ENCODE results near the gene CCDC122. TPM values are rescaled to one million over a fixed set of nuclear protein-coding genes. Genes with fewer than 3 reads are reported as not detected.

The CCDC122 gene
- total RNA-seq, 6 donors from 2014 or later, result 3.5 to 52.4 (median 4.4) TPM

DNA sequence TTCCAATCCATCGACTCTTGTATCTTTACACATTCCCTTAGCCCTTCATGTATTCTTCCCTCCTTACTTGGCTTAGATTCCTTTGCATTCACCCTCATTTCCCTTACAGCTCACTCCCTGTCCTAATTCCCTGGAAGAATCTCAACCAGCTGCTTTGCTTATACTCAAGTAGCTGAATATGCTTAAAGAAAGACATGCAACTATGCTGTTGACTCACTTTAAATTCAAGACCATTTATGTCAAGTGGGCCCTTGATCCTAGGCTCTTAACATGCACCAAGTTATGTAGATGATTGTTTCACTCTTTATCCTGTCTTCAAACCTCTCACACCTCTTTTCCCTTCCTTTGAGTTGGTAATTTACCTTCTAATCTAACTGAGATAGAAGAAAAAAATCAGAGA, 7.4 kb downstream of the CCDC122 start:
- Histone ChIP-seq H3K27ac (no peak overlapping the region), H3K27me3 (no peaks in the 10 kb centered on the region), H3K4me3 (no peak overlapping the region), H3K9me3 (no peaks in the 10 kb centered on the region), H3K36me3 (no peaks in the 10 kb centered on the region), H3K4me1 (no peaks in the 10 kb centered on the region)
- TF ChIP-seq POLR2A (IDR thresholded peaks at IDR 0.05), result no peak
- no peak for TF ChIP-seq POLR2AphosphoS5 (IDR thresholded peaks at IDR 0.05)
- TF ChIP-seq, protein P1, sequence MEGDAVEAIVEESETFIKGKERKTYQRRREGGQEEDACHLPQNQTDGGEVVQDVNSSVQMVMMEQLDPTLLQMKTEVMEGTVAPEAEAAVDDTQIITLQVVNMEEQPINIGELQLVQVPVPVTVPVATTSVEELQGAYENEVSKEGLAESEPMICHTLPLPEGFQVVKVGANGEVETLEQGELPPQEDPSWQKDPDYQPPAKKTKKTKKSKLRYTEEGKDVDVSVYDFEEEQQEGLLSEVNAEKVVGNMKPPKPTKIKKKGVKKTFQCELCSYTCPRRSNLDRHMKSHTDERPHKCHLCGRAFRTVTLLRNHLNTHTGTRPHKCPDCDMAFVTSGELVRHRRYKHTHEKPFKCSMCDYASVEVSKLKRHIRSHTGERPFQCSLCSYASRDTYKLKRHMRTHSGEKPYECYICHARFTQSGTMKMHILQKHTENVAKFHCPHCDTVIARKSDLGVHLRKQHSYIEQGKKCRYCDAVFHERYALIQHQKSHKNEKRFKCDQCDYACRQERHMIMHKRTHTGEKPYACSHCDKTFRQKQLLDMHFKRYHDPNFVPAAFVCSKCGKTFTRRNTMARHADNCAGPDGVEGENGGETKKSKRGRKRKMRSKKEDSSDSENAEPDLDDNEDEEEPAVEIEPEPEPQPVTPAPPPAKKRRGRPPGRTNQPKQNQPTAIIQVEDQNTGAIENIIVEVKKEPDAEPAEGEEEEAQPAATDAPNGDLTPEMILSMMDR (IDR thresholded peaks at IDR 0.05), result no peak
- TF ChIP-seq EP300 (IDR thresholded peaks at IDR 0.05), result no peak
- ATAC-seq (ENCODE audit: low FRiP score in 2 of 2) (no peak), DNase-seq (no peak)
- 72 to 83% methylated on average over 1 of the region's 1 CpG for WGBS, 2 donors

DNA sequence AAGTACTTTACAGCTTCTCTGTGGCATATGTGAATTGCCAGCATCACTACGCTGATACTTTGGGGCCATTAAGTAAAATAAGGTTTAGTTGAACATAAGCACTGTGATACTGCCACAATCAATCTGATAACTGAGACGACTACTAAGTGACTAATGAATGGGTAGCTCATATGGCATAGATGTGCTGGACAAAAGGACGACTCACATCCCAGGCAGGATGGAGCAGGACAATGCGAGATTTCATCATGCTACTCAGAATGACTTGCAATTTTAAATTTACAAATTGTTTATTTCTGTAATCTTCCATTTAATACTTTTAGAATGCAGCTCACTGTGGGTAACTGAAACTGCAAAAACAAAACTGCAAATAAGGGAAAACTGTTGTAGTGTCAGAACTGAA, 13.6 kb downstream of the CCDC122 start:
- H3K36me3 ChIP-seq, result no peaks in the 10 kb centered on the region
- 81 to 88% methylated on average over 4 of the region's 4 CpGs for WGBS, 2 donors
- ATAC-seq (ENCODE audit: low FRiP score in 2 of 2), result no peak

DNA sequence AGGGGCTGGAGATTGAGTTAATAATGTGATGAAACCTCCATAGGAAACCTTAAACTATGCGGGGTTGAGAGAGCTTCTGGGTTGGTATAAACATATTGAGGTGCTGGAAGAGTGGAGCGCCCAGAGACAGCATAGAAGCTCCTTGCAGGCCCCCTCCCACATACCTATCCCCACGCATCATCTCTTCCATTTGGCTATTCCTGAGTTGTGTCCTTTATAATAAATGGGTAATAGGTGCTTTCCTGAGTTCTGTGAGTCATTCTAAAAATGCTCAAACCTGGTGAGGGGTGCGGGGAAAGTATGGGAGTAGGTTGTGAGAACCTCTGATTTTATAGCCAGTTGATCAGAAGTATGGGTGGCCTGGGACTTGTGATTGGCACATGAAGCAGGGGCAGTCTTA, 14.6 kb downstream of the CCDC122 start:
- no peaks in the 10 kb centered on the region for H3K4me1 ChIP-seq
- H3K27ac ChIP-seq, result no peak overlapping the region
- H3K4me3 ChIP-seq, result no peak overlapping the region
- ATAC-seq (ENCODE audit: low FRiP score in 2 of 2) (no peak), DNase-seq (no peak)
- TF ChIP-seq, protein P1 (IDR thresholded peaks at IDR 0.05), result no peak
- no peak for TF ChIP-seq POLR2AphosphoS5 (IDR thresholded peaks at IDR 0.05)
- TF ChIP-seq EP300 (IDR thresholded peaks at IDR 0.05), result no peak
- no peak for TF ChIP-seq POLR2A (IDR thresholded peaks at IDR 0.05)
- H3K36me3 ChIP-seq, result no peaks in the 10 kb centered on the region
- H3K9me3 ChIP-seq, result no peaks in the 10 kb centered on the region
- 96 to 100% methylated on average over 4 of the region's 4 CpGs for WGBS, 2 donors
- no peaks in the 10 kb centered on the region for H3K27me3 ChIP-seq

More for the DNA sequence above, 13.6 kb downstream of the CCDC122 start:
- Histone ChIP-seq H3K27me3 (no peaks in the 10 kb centered on the region), H3K4me3 (no peak overlapping the region), H3K9me3 (no peaks in the 10 kb centered on the region), H3K4me1 (no peaks in the 10 kb centered on the region), H3K27ac (no peak overlapping the region)
- no peak for DNase-seq
- no peak for TF ChIP-seq EP300 (IDR thresholded peaks at IDR 0.05)
- TF ChIP-seq, protein P1 (IDR thresholded peaks at IDR 0.05), result no peak
- no peak for TF ChIP-seq POLR2A (IDR thresholded peaks at IDR 0.05)

DNA sequence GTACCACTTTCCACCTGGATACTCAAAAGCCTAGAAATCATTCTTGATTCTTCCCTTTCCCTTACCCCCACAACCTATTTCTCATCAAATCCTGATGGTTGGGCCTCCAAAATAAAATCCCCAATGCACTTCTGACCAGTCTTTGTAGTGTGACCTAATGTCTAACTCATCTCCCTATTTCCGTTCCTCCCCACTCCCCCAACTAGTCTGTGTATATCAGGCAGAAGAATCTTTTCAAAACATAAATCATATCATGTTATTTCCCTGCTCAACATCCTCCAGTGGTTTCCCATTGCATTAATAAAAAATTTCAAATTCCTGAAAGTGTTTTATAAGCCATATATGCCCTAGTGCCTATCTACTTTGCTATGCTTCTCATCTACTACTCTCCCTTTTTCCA, 17.7 kb downstream of the CCDC122 start:
- no peak overlapping the region for H3K27ac ChIP-seq
- H3K9me3 ChIP-seq, result no peaks in the 10 kb centered on the region
- no peaks in the 10 kb centered on the region for H3K4me1 ChIP-seq
- ATAC-seq (ENCODE audit: low FRiP score in 2 of 2), result no peak
- H3K4me3 ChIP-seq, result no peak overlapping the region
- 92 to 95% methylated on average over 1 of the region's 1 CpG for WGBS, 2 donors
- H3K36me3 ChIP-seq, result peaks cover 0 to 3% (median 0%) of the 10 kb centered on the region in 4 donors
- DNase-seq, result no peak
- H3K27me3 ChIP-seq, result no peaks in the 10 kb centered on the region
- TF ChIP-seq POLR2A (IDR thresholded peaks at IDR 0.05) (no peak), POLR2AphosphoS5 (IDR thresholded peaks at IDR 0.05) (no peak), EP300 (IDR thresholded peaks at IDR 0.05) (no peak)
- TF ChIP-seq, protein P1 (IDR thresholded peaks at IDR 0.05), result no peak

DNA sequence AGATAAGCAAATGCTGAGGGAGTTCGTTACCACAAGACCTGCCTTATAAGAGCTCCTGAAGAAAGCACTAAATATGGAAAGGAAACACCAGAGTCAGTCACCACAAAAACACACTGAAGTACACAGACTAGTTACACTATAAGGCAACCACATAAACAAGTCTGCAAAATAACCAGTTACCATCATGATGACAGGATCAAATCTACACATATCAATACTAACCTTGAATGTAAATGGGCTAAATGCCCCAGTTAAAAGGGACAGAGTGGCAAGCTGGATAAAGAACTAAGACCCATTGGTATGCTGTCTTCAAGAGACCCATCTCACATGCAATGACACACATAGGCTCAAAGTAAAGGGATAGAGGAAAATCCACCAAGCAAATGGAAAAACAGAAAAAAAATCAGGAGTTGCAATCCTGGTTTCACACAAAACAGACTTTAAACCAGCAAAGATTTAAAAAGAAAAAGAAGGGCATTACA, 26.6 kb downstream of the CCDC122 start:
- no peak for DNase-seq
- Histone ChIP-seq H3K27me3 (no peaks in the 10 kb centered on the region), H3K4me1 (no peaks in the 10 kb centered on the region), H3K36me3 (no peaks in the 10 kb centered on the region), H3K4me3 (no peak overlapping the region), H3K9me3 (peaks cover 21 to 45% (median 34%) of the 10 kb centered on the region in 4 donors), H3K27ac (no peak overlapping the region)
- whole genome bisulfite sequencing, 2 donors, result 93% methylated on average over 1 of the region's 1 CpG
- no peak for TF ChIP-seq EP300 (IDR thresholded peaks at IDR 0.05)
- TF ChIP-seq, protein P1 (IDR thresholded peaks at IDR 0.05), result no peak
- TF ChIP-seq POLR2A (IDR thresholded peaks at IDR 0.05), result no peak
- no peak for TF ChIP-seq POLR2AphosphoS5 (IDR thresholded peaks at IDR 0.05)
- no peak for ATAC-seq (ENCODE audit: low FRiP score in 2 of 2)
